Hepatocyte (in vitro differentiated cells): ENCODE results near the gene MRTFA.

Experiments
- EZH2 ChIP-seq: fragments of 200-600 bp; sonication (generic); IDR thresholded peaks from 2 replicates; pipeline ENCODE4 v1.6.1; 2016; ENCODE audit warnings: antibody characterized with exemption, mild to moderate bottlenecking, borderline replicate concordance
- EZH2phosphoT487 ChIP-seq: fragments of 200-600 bp; sonication (generic); IDR thresholded peaks from one replicate; pipeline ENCODE4 v1.6.1; 2018; ENCODE audit warnings: antibody characterized with exemption, mild to moderate bottlenecking, low read depth, moderate library complexity; ENCODE audit not compliant: unreplicated experiment, severe bottlenecking
- TF ChIP-seq, protein P1 (sequence below): fragments of 200-600 bp; sonication (generic); IDR thresholded peaks from 2 replicates; pipeline ENCODE4 v1.5.1; 2016; ENCODE audit warnings: antibody characterized with exemption, mild to moderate bottlenecking; ENCODE audit not compliant: poor library complexity

DNA sequence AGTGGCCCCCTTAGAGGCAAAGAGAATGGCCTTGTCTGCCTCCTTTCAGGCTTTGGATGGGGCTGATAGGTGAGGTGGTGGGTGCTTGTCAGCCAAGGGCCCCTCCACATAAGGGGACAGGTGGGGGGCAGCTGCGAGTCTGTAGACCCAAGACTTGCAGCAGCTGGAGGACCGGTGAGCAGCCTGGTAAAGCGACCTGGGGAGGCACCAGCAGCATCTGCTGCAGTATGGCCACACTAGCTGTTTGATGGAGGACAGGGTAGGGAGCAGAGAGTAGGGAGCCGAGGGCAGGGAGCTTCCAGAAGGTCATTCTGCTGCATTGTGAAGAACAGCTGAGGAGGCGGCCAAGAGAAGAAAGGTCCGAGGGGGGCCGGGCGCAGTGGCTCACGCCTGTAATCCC is 16.8 kb upstream of the MRTFA start:
- TF ChIP-seq, protein P1, sequence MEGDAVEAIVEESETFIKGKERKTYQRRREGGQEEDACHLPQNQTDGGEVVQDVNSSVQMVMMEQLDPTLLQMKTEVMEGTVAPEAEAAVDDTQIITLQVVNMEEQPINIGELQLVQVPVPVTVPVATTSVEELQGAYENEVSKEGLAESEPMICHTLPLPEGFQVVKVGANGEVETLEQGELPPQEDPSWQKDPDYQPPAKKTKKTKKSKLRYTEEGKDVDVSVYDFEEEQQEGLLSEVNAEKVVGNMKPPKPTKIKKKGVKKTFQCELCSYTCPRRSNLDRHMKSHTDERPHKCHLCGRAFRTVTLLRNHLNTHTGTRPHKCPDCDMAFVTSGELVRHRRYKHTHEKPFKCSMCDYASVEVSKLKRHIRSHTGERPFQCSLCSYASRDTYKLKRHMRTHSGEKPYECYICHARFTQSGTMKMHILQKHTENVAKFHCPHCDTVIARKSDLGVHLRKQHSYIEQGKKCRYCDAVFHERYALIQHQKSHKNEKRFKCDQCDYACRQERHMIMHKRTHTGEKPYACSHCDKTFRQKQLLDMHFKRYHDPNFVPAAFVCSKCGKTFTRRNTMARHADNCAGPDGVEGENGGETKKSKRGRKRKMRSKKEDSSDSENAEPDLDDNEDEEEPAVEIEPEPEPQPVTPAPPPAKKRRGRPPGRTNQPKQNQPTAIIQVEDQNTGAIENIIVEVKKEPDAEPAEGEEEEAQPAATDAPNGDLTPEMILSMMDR: no peak
- TF ChIP-seq EZH2phosphoT487: no peak
- no peak for TF ChIP-seq EZH2
